DND-41 (cell line): Measurements from ENCODE around the gene RTF1.

Experiments used
- ATAC-seq: fragments of 200-7000 bp; cut with Tn5 transposase; 3 replicates; pipeline ENCODE4 v1.9.1; 2021; ENCODE audit warnings: low read depth; ENCODE audit not compliant: insufficient read depth
- DNase-seq: peaks from one replicate; pipeline ENCODE4 v3.0.0-alpha.2; 2020
- H2AFZ ChIP-seq: 2 replicates; pipeline ENCODE4 v1.6.0; 2012; ENCODE audit warnings: low read depth, low read length
- H3K27ac ChIP-seq: 2 replicates; pipeline ENCODE4 v1.5.1; 2012; ENCODE audit warnings: low read length, inconsistent platforms
- H3K27me3 ChIP-seq: fragments of 200-600 bp; sonication (generic); 2 replicates; pipeline ENCODE4 v1.6.0; 2012; ENCODE audit warnings: low read length, mild to moderate bottlenecking, inconsistent platforms; ENCODE audit not compliant: insufficient read depth, poor library complexity
- H3K36me3 ChIP-seq: 2 replicates; pipeline ENCODE4 v1.5.1; 2012; ENCODE audit warnings: low read length, inconsistent platforms; ENCODE audit not compliant: insufficient read depth
- H3K4me1 ChIP-seq: 2 replicates; pipeline ENCODE4 v1.5.1; 2012; ENCODE audit warnings: mild to moderate bottlenecking, low read length; ENCODE audit not compliant: insufficient read depth
- H3K4me2 ChIP-seq: 2 replicates; pipeline ENCODE4 v1.6.0; 2012; ENCODE audit warnings: mild to moderate bottlenecking, moderate library complexity, low read length, inconsistent platforms; ENCODE audit not compliant: insufficient read depth
- H3K4me3 ChIP-seq, 2 experiments: fragments of 200-600 bp in 1 of 2; shearing (Covaris generic) in 1 of 2; 2 replicates each; pipeline ENCODE4 v1.5.1; 2012 to 2016; ENCODE audit warnings: inconsistent platforms in 2 of 2, low read length in 2 of 2, mild to moderate bottlenecking in 2 of 2, low read depth in 1 of 2, moderate library complexity in 1 of 2
- H3K79me2 ChIP-seq: 2 replicates; pipeline ENCODE4 v1.6.0; 2012; ENCODE audit warnings: low read length, inconsistent platforms; ENCODE audit not compliant: insufficient read depth
- H3K9ac ChIP-seq: 2 replicates; pipeline ENCODE4 v1.6.0; 2012; ENCODE audit warnings: low read depth, mild to moderate bottlenecking, inconsistent platforms, low read length, moderate library complexity
- H3K9me3 ChIP-seq: 2 replicates; pipeline ENCODE4 v1.5.1; 2012; ENCODE audit warnings: low read length, moderate library complexity, mild to moderate bottlenecking, inconsistent platforms; ENCODE audit not compliant: insufficient read depth, severe bottlenecking
- H4K20me1 ChIP-seq: 2 replicates; pipeline ENCODE4 v1.6.0; 2012; ENCODE audit warnings: low read length; ENCODE audit not compliant: insufficient read depth
- EZH2 ChIP-seq: IDR thresholded peaks from 3 replicates; pipeline ENCODE4 v1.6.1; 2012; ENCODE audit warnings: borderline replicate concordance, low read depth, mild to moderate bottlenecking, moderate library complexity, low read length, inconsistent platforms; ENCODE audit not compliant: severe bottlenecking
- TF ChIP-seq, protein P1 (sequence below): IDR thresholded peaks from 2 replicates; pipeline ENCODE4 v1.5.1; 2012; ENCODE audit warnings: borderline replicate concordance, low read length, moderate library complexity, mild to moderate bottlenecking; ENCODE audit not compliant: poor library complexity, severe bottlenecking; ENCODE audit errors: extremely low read depth

Gene RTF1

DNA sequence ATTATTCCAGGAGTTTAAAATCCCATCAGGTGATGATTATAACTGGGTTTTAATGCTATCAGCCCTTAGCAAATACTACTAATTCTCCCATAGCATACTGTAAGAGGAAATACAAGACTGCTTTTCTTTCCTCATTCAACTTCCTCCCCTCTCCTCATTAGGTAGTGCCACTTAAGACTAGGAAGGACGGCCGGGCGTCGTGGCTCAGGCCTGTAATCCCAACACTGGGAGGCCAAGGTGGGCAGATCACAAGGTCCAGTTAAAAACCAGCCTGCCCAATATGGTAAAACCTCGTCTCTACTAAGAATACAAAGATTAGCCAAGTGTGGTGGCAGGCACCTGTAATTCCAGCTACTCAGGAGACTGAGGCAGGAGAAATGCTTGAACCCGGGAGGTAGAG, 29.2 kb upstream of the RTF1 start:
- no peak overlapping the region for H3K4me2 ChIP-seq
- H3K36me3 ChIP-seq: peaks cover 14% of the 10 kb centered on the region
- no peaks in the 10 kb centered on the region for H3K9me3 ChIP-seq
- no peak overlapping the region for H3K27ac ChIP-seq
- no peak for TF ChIP-seq EZH2
- TF ChIP-seq, protein P1, sequence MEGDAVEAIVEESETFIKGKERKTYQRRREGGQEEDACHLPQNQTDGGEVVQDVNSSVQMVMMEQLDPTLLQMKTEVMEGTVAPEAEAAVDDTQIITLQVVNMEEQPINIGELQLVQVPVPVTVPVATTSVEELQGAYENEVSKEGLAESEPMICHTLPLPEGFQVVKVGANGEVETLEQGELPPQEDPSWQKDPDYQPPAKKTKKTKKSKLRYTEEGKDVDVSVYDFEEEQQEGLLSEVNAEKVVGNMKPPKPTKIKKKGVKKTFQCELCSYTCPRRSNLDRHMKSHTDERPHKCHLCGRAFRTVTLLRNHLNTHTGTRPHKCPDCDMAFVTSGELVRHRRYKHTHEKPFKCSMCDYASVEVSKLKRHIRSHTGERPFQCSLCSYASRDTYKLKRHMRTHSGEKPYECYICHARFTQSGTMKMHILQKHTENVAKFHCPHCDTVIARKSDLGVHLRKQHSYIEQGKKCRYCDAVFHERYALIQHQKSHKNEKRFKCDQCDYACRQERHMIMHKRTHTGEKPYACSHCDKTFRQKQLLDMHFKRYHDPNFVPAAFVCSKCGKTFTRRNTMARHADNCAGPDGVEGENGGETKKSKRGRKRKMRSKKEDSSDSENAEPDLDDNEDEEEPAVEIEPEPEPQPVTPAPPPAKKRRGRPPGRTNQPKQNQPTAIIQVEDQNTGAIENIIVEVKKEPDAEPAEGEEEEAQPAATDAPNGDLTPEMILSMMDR: no peak
- H3K79me2 ChIP-seq: no peaks in the 10 kb centered on the region
- H2AFZ ChIP-seq: no peak overlapping the region
- H3K4me3 ChIP-seq: no peak overlapping the region
- H3K9ac ChIP-seq: no peak overlapping the region
- DNase-seq (no peak), ATAC-seq (no peak)
- H3K27me3 ChIP-seq: no peaks in the 10 kb centered on the region
- H3K4me1 ChIP-seq: no peaks in the 10 kb centered on the region
- no peaks in the 10 kb centered on the region for H4K20me1 ChIP-seq

DNA sequence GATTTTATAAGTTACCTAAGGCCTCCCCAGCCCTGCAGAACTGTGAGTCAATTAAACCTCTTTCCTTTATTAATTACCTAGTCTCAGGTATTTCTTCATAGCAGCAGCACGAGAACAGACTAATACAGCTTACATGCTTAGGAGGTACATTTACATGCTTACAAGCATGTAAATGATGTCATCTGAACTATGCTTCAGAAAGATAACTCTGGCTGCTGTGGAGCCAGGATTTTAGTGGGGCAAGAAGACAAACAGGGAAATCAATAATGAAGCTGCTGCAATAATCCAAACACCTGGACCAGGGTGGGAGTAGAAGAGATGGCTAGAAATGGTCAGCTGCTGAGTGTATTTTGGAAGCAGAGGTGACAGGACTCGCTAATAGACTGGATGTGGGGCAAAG, 24.2 kb upstream of the RTF1 start:
- no peaks in the 10 kb centered on the region for H3K79me2 ChIP-seq
- no peaks in the 10 kb centered on the region for H3K9me3 ChIP-seq
- H3K9ac ChIP-seq: no peak overlapping the region
- DNase-seq (no peak), ATAC-seq (no peak)
- no peak overlapping the region for H3K27ac ChIP-seq
- no peak overlapping the region for H2AFZ ChIP-seq
- H3K4me3 ChIP-seq: no peak overlapping the region
- no peaks in the 10 kb centered on the region for H3K4me1 ChIP-seq
- H3K4me2 ChIP-seq: no peak overlapping the region
- no peaks in the 10 kb centered on the region for H3K27me3 ChIP-seq
- H3K36me3 ChIP-seq: peaks cover 27% of the 10 kb centered on the region
- TF ChIP-seq, protein P1: no peak
- TF ChIP-seq EZH2: no peak
- H4K20me1 ChIP-seq: no peaks in the 10 kb centered on the region

DNA sequence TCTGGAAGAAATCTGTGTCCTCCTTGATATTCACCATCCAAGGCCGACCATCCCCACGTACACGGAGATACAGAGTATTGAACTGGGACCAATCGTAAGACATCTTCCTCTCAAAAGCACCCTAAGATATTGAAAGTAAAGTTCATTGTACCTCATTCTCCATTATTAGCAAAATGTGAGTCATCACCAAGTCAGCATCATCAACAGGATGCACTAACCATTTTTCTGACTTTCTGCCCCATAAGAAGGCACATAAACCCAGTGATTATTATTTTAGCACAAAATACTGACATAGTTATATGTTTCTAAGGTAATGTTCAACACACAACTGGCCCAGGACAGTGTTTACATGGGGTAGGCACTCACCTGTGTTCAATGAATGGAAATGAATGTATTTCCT, 22.0 kb upstream of the RTF1 start:
- no peak for ATAC-seq
- H3K9ac ChIP-seq: no peak overlapping the region
- no peaks in the 10 kb centered on the region for H3K27me3 ChIP-seq
- H3K9me3 ChIP-seq: no peaks in the 10 kb centered on the region
- H3K4me2 ChIP-seq: no peak overlapping the region
- no peak overlapping the region for H3K4me3 ChIP-seq
- H3K36me3 ChIP-seq: peaks cover 27% of the 10 kb centered on the region
- H3K27ac ChIP-seq: no peak overlapping the region
- no peak overlapping the region for H2AFZ ChIP-seq
- no peaks in the 10 kb centered on the region for H3K4me1 ChIP-seq
- H3K79me2 ChIP-seq: no peaks in the 10 kb centered on the region
- TF ChIP-seq, protein P1: no peak
- no peak for TF ChIP-seq EZH2
- H4K20me1 ChIP-seq: no peaks in the 10 kb centered on the region
- no peak for DNase-seq

DNA sequence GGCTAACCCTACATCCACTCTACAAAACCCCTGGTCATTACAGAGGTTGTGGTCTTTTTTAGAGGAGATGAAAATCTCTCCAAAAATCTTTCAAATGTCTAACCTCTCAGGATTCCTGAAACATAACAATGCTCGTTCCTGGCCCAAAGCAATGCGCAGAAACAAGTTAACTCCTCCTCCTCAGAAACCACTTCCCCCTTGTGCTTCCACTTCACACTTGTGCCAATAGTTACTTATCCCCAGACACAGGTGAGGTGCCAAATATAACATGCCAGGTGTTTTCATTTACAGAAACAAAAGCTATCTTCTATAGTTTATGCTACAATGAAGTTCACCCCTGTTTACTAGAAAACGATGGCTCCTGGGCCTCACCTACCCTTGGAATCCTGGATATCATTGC, 20.8 kb upstream of the RTF1 start:
- no peaks in the 10 kb centered on the region for H3K9me3 ChIP-seq
- no peak overlapping the region for H3K4me2 ChIP-seq
- H3K9ac ChIP-seq: no peak overlapping the region
- no peak overlapping the region for H2AFZ ChIP-seq
- ATAC-seq (no peak), DNase-seq (no peak)
- 0 out of 2 replicates have a peak, but pooled peaks cover 2% of the 10 kb centered on the region for H3K79me2 ChIP-seq
- no peak for TF ChIP-seq EZH2
- no peaks in the 10 kb centered on the region for H4K20me1 ChIP-seq
- H3K4me3 ChIP-seq: no peak overlapping the region
- H3K27me3 ChIP-seq: no peaks in the 10 kb centered on the region
- H3K27ac ChIP-seq: no peak overlapping the region
- peaks cover 4% of the 10 kb centered on the region for H3K4me1 ChIP-seq
- H3K36me3 ChIP-seq: peaks cover 27% of the 10 kb centered on the region
